Skeletal muscle tissue (tissue), 4 donors: Measurements from ENCODE around the gene ABTB2. TPM values are rescaled to one million over a fixed set of nuclear protein-coding genes. Genes with fewer than 3 reads are reported as not detected.
A peak's percentile ranks its signal among the peaks of the same experiment; 100 is the strongest.

Experiments used
- H3K27ac ChIP-seq: one replicate; pipeline ENCODE4 v1.7.0; 2013; ENCODE audit warnings: mild to moderate bottlenecking, low read depth, low read length, inconsistent platforms
- H3K27me3 ChIP-seq, 3 donors: one replicate each; pipeline ENCODE4 v1.7.0; 2013; ENCODE audit warnings: low read length in 3 of 3; ENCODE audit not compliant: control insufficient read depth in 3 of 3, insufficient read depth in 3 of 3
- H3K36me3 ChIP-seq, 3 donors: one replicate each; pipeline ENCODE4 v1.7.0; 2013; ENCODE audit warnings: low read length in 3 of 3; ENCODE audit not compliant: control insufficient read depth in 3 of 3, insufficient read depth in 3 of 3
- H3K4me1 ChIP-seq, 3 donors: one replicate each; pipeline ENCODE4 v1.7.0; 2013; ENCODE audit warnings: low read length in 3 of 3, mild to moderate bottlenecking in 3 of 3; ENCODE audit not compliant: control insufficient read depth in 3 of 3, insufficient read depth in 3 of 3
- H3K4me3 ChIP-seq, 3 donors: one replicate each; pipeline ENCODE4 v1.7.0; 2013; ENCODE audit warnings: low read length in 3 of 3
- H3K9ac ChIP-seq, 3 donors: one replicate each; pipeline ENCODE4 v1.7.0; 2013; ENCODE audit warnings: low read length in 3 of 3, mild to moderate bottlenecking in 3 of 3, moderate library complexity in 2 of 3, low read depth in 1 of 3
- H3K9me3 ChIP-seq, 3 donors: one replicate each; pipeline ENCODE4 v1.7.0; 2013; ENCODE audit warnings: low read length in 3 of 3; ENCODE audit not compliant: control insufficient read depth in 3 of 3
- total RNA-seq: library from RNA; depleted of rRNA; stranded (reverse); fragments of >200 nt; gene quantifications from one replicate; pipeline ENCODE4 v1.2.3, GENCODE V29; 2014
- donor health status: Osteomylitis.

ABTB2 gene
- total RNA-seq, 1 donor from 2014 or later, result 6.3 TPM

GRCh38 chr11:34288492-34288891, 69.3 kb downstream of the ABTB2 start:
- Histone ChIP-seq H3K27ac (no peak overlapping the region), H3K9me3 (no peaks in the 10 kb centered on the region), H3K27me3 (no peaks in the 10 kb centered on the region), H3K4me1 (peaks cover 0 to 5% (median 0%) of the 10 kb centered on the region in 3 donors), H3K4me3 (no peak overlapping the region), H3K36me3 (no peaks in the 10 kb centered on the region), H3K9ac (no peak overlapping the region)

- no peaks in the 10 kb centered on the region for H3K9me3 ChIP-seq
- H3K4me1 ChIP-seq, result peaks cover 0 to 5% (median 0%) of the 10 kb centered on the region in 3 donors
- no peak overlapping the region for H3K9ac ChIP-seq
- H3K4me3 ChIP-seq, result no peak overlapping the region
- H3K27me3 ChIP-seq, result no peaks in the 10 kb centered on the region
- no peak overlapping the region for H3K27ac ChIP-seq
- H3K36me3 ChIP-seq, result no peaks in the 10 kb centered on the region
These were observed 72.9 kb downstream of the ABTB2 start for GRCh38 chr11:34284811-34285481.

GRCh38 chr11:34284156-34284555, 73.7 kb downstream of the ABTB2 start:
- H3K9me3 ChIP-seq, result no peaks in the 10 kb centered on the region
- H3K27ac ChIP-seq, result no peak overlapping the region
- H3K9ac ChIP-seq, result no peak overlapping the region
- no peaks in the 10 kb centered on the region for H3K4me1 ChIP-seq
- H3K27me3 ChIP-seq, result no peaks in the 10 kb centered on the region
- no peak overlapping the region for H3K4me3 ChIP-seq
- no peaks in the 10 kb centered on the region for H3K36me3 ChIP-seq

GRCh38 chr11:34280945-34281872, 76.6 kb downstream of the ABTB2 start:
- H3K9me3 ChIP-seq, result no peaks in the 10 kb centered on the region
- no peaks in the 10 kb centered on the region for H3K27me3 ChIP-seq
- H3K4me1 ChIP-seq, result peaks cover 0 to 7% (median 7%) of the 10 kb centered on the region in 3 donors
- H3K9ac ChIP-seq, result no peak overlapping the region
- no peak overlapping the region for H3K4me3 ChIP-seq
- no peaks in the 10 kb centered on the region for H3K36me3 ChIP-seq
- H3K27ac ChIP-seq, result no peak overlapping the region

GRCh38 chr11:34278693-34279297, 79.0 kb downstream of the ABTB2 start:
- Histone ChIP-seq H3K27me3 (no peaks in the 10 kb centered on the region), H3K4me3 (no peak overlapping the region), H3K36me3 (no peaks in the 10 kb centered on the region), H3K9ac (no peak overlapping the region), H3K9me3 (no peaks in the 10 kb centered on the region), H3K27ac (no peak overlapping the region), H3K4me1 (peaks cover 12 to 26% (median 23%) of the 10 kb centered on the region in 3 donors)

GRCh38 chr11:34278175-34278574, 79.6 kb downstream of the ABTB2 start:
- H3K9ac ChIP-seq, result no peak overlapping the region
- peaks cover 12 to 30% (median 23%) of the 10 kb centered on the region in 3 donors for H3K4me1 ChIP-seq
- no peaks in the 10 kb centered on the region for H3K36me3 ChIP-seq
- no peaks in the 10 kb centered on the region for H3K27me3 ChIP-seq
- H3K4me3 ChIP-seq, result no peak overlapping the region
- H3K9me3 ChIP-seq, result no peaks in the 10 kb centered on the region
- no peak overlapping the region for H3K27ac ChIP-seq

GRCh38 chr11:34277171-34277570, 80.6 kb downstream of the ABTB2 start:
- Histone ChIP-seq H3K27me3 (no peaks in the 10 kb centered on the region), H3K27ac (no peak overlapping the region), H3K36me3 (no peaks in the 10 kb centered on the region), H3K4me1 (peaks cover 12 to 30% (median 23%) of the 10 kb centered on the region in 3 donors), H3K9ac (no peak overlapping the region), H3K4me3 (no peak overlapping the region), H3K9me3 (no peaks in the 10 kb centered on the region)

- Histone ChIP-seq H3K27me3 (no peaks in the 10 kb centered on the region), H3K9me3 (no peaks in the 10 kb centered on the region), H3K4me3 (no peak overlapping the region), H3K27ac (no peak overlapping the region), H3K9ac (no peak overlapping the region), H3K4me1 (peaks cover 12 to 30% (median 23%) of the 10 kb centered on the region in 3 donors), H3K36me3 (no peaks in the 10 kb centered on the region)
These were observed 81.4 kb downstream of the ABTB2 start for GRCh38 chr11:34276352-34276864.

- H3K27me3 ChIP-seq, result no peaks in the 10 kb centered on the region
- no peaks in the 10 kb centered on the region for H3K9me3 ChIP-seq
- peak overlapping the region; percentile 67 for H3K27ac ChIP-seq
- H3K4me3 ChIP-seq, result peak overlapping the region in 1 of 3 donors; percentile 13
- H3K4me1 ChIP-seq, result peaks cover 12 to 30% (median 23%) of the 10 kb centered on the region in 3 donors
- no peaks in the 10 kb centered on the region for H3K36me3 ChIP-seq
- peak overlapping the region in 1 of 3 donors; percentile 50 for H3K9ac ChIP-seq
These were observed 82.3 kb downstream of the ABTB2 start for GRCh38 chr11:34275486-34275885.
